Omental fat pad (tissue), 4 donors: ENCODE data around the gene ALKAL2. TPM values are rescaled to one million over a fixed set of nuclear protein-coding genes. Genes with fewer than 3 reads are reported as not detected.
"Not testable (repeated sequence)": the region's sequence is repeated elsewhere in the genome, so short reads cannot be mapped to it uniquely, and the experiment has no call there.

Source experiments
- ATAC-seq: fragments of 150-250 bp; one replicate; pipeline ENCODE4 v1.9.1; 2016; ENCODE audit warnings: mild to moderate bottlenecking, moderate library complexity; ENCODE audit not compliant: low FRiP score
- DNase-seq: peaks from one replicate; pipeline ENCODE4 v3.0.0-alpha.2; 2019; ENCODE audit warnings: low spot score
- CTCF ChIP-seq, 3 donors: fragments of 450-650 bp; IDR thresholded peaks; one replicate each; pipeline ENCODE4 v1.5.1; 2016 to 2017; ENCODE audit warnings: antibody characterized with exemption in 3 of 3, mild to moderate bottlenecking in 3 of 3, moderate library complexity in 2 of 3
- total RNA-seq, 4 donors: library from RNA; depleted of rRNA; stranded (reverse); fragments of >200 nt; gene quantifications; one replicate each; pipeline ENCODE4 v1.1.0, GENCODE V29; 2016

The ALKAL2 gene
- total RNA-seq = 10 to 100 TPM in 3 of 4 donors, 1 to 10 TPM in 1; 4.8 to 45.6 (median 17.0) TPM

- TF ChIP-seq CTCF (IDR thresholded peaks at IDR 0.05) = no peak
- DNase-seq = no peak
- no peak for ATAC-seq
Observed at GRCh38 chr2:287911-288757, at the start of gene ALKAL2. Gene ALKAL2, minus strand, starts transcription at chr2:288091. Its CDS starts 256 bp downstream, at chr2:287835.

- not testable (repeated sequence) for ATAC-seq, DNase-seq
Observed at GRCh38 chr2:336949-337348, 49.1 kb upstream of the ALKAL2 start.

GRCh38 chr2:336360-336759 lies 48.5 kb upstream of the ALKAL2 start:
- DNase-seq = no peak
- ATAC-seq = no peak
- TF ChIP-seq CTCF (IDR thresholded peaks at IDR 0.05) = no peak

GRCh38 chr2:332592-332991 lies 44.7 kb upstream of the ALKAL2 start:
- TF ChIP-seq CTCF (IDR thresholded peaks at IDR 0.05) = no peak
- no peak for ATAC-seq

GRCh38 chr2:328761-329160 lies 40.9 kb upstream of the ALKAL2 start:
- no peak for DNase-seq
- TF ChIP-seq CTCF (IDR thresholded peaks at IDR 0.05) = no peak
- ATAC-seq = no peak

More at GRCh38 chr2:332592-332991, 44.7 kb upstream of the ALKAL2 start:
- no peak for DNase-seq

- no peak for TF ChIP-seq CTCF (IDR thresholded peaks at IDR 0.05)
- DNase-seq (no peak), ATAC-seq (no peak)
Observed at GRCh38 chr2:323035-323434, 35.1 kb upstream of the ALKAL2 start.

- no peak for DNase-seq
Observed at GRCh38 chr2:322326-322725, 34.4 kb upstream of the ALKAL2 start.

More at GRCh38 chr2:322326-322725, 34.4 kb upstream of the ALKAL2 start:
- no peak for ATAC-seq
- no peak for TF ChIP-seq CTCF (IDR thresholded peaks at IDR 0.05)
